Hepatocyte (in vitro differentiated cells): ENCODE data around the gene RAPGEF6. TPM values are rescaled to one million over a fixed set of nuclear protein-coding genes. Genes with fewer than 3 reads are reported as not detected.

Experiments used
- DNase-seq: peaks from one replicate; pipeline ENCODE4 v3.0.0-alpha.2; 2016; ENCODE audit warnings: low spot score
- H2AFZ ChIP-seq: fragments of 200-600 bp; sonication (generic); 2 replicates; pipeline ENCODE4 v1.6.0; 2016; ENCODE audit warnings: antibody characterized with exemption, mild to moderate bottlenecking
- H3K27ac ChIP-seq: fragments of 200-600 bp; sonication (generic); 2 replicates; pipeline ENCODE4 v1.5.1; 2016; ENCODE audit warnings: mild to moderate bottlenecking
- H3K27me3 ChIP-seq: fragments of 200-600 bp; sonication (generic); 2 replicates; pipeline ENCODE4 v1.6.1; 2016
- H3K36me3 ChIP-seq: fragments of 200-600 bp; sonication (generic); replicated peaks from 2 replicates; pipeline ENCODE4 v1.5.1; 2016; ENCODE audit warnings: low read depth; ENCODE audit not compliant: insufficient read depth
- H3K4me1 ChIP-seq: fragments of 200-600 bp; sonication (generic); 2 replicates; pipeline ENCODE4 v1.5.1; 2016; ENCODE audit warnings: mild to moderate bottlenecking, moderate library complexity; ENCODE audit not compliant: insufficient read depth
- H3K4me2 ChIP-seq: fragments of 200-600 bp; sonication (generic); 2 replicates; pipeline ENCODE4 v1.6.0; 2016
- H3K4me3 ChIP-seq: fragments of 200-600 bp; sonication (generic); 2 replicates; pipeline ENCODE4 v1.5.1; 2016; ENCODE audit warnings: mild to moderate bottlenecking
- H3K79me2 ChIP-seq: fragments of 200-600 bp; sonication (generic); 2 replicates; pipeline ENCODE4 v1.6.0; 2017; ENCODE audit warnings: mild to moderate bottlenecking
- H3K9me2 ChIP-seq: fragments of 200-600 bp; sonication (generic); replicated peaks from 2 replicates; pipeline ENCODE4 v1.6.0; 2017; ENCODE audit warnings: mild to moderate bottlenecking; ENCODE audit not compliant: insufficient read depth
- H3K9me3 ChIP-seq: fragments of 200-600 bp; sonication (generic); 2 replicates; pipeline ENCODE4 v1.5.1; 2016; ENCODE audit warnings: low read depth, mild to moderate bottlenecking
- H4K20me1 ChIP-seq: fragments of 200-600 bp; sonication (generic); 2 replicates; pipeline ENCODE4 v1.6.0; 2016; ENCODE audit warnings: mild to moderate bottlenecking; ENCODE audit not compliant: insufficient read depth, poor library complexity, severe bottlenecking
- EZH2 ChIP-seq: fragments of 200-600 bp; sonication (generic); IDR thresholded peaks from 2 replicates; pipeline ENCODE4 v1.6.1; 2016; ENCODE audit warnings: antibody characterized with exemption, mild to moderate bottlenecking, borderline replicate concordance
- EZH2phosphoT487 ChIP-seq: fragments of 200-600 bp; sonication (generic); IDR thresholded peaks from one replicate; pipeline ENCODE4 v1.6.1; 2018; ENCODE audit warnings: antibody characterized with exemption, mild to moderate bottlenecking, low read depth, moderate library complexity; ENCODE audit not compliant: unreplicated experiment, severe bottlenecking
- WGBS: methylation state at CpG from one replicate; pipeline ENCODE4 v1.1.6; 2016; ENCODE audit warnings: low lambda C conversion rate; ENCODE audit errors: missing lambda C conversion rate; 5-methylcytosine and 5-hydroxymethylcytosine counted together
- polyA plus RNA-seq: library from polyadenylated mRNA; unstranded; fragments of >200 nt; fragmentation: Nextera tagmentation; extraction: Ambion mirVana; gene quantifications from 2 replicates; pipeline ENCODE4 v1.2.1, GENCODE V29; 2016
- total RNA-seq: library from RNA; depleted of rRNA; stranded (reverse); fragments of >200 nt; gene quantifications from 2 replicates; pipeline ENCODE4 v1.2.3, GENCODE V29; 2014
- TF ChIP-seq, protein P1 (sequence below): fragments of 200-600 bp; sonication (generic); IDR thresholded peaks from 2 replicates; pipeline ENCODE4 v1.5.1; 2016; ENCODE audit warnings: antibody characterized with exemption, mild to moderate bottlenecking; ENCODE audit not compliant: poor library complexity

The RAPGEF6 gene
- total and polyA plus RNA-seq, 2 experiments from 2014 or later: 4.7 to 13.3 TPM

DNA sequence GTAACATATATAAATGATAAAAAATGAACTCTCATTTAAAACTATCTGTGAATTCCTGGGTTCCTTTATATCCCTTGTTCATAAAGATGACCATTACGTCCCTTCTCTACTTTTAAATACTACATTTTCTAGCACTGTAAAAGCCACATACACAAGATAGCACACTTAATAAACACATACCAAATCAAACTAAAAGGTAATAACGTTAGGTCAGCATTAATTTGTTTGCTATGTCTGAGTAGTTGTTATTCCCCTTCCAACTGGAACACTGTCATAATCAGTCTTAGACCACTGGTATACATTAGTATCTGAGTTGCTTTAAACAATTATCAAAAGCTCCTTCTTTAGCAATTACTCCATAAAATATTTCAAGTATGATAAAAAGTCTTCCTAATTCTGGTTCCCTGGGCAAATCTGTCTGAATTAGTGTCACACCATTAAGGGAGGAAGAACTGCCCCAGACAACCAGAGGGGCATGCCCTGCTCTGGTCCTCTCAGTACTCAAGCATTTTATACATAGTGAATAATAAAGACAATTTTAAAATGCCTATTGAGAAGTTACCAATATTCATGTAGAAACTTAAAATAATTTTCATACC lies 98.1 kb downstream of the RAPGEF6 start:
- Histone ChIP-seq H3K79me2 (no peaks in the 10 kb centered on the region), H3K4me2 (no peak overlapping the region), H2AFZ (no peak overlapping the region), H3K4me1 (no peaks in the 10 kb centered on the region), H3K27me3 (no peaks in the 10 kb centered on the region), H4K20me1 (no peaks in the 10 kb centered on the region), H3K36me3 (no peaks in the 10 kb centered on the region), H3K4me3 (no peak overlapping the region), H3K9me3 (no peaks in the 10 kb centered on the region), H3K27ac (no peak overlapping the region), H3K9me2 (no peaks in the 10 kb centered on the region)
- DNase-seq: no peak
- 85% methylated on average over 2 of the region's 2 CpGs for WGBS
- TF ChIP-seq, protein P1, sequence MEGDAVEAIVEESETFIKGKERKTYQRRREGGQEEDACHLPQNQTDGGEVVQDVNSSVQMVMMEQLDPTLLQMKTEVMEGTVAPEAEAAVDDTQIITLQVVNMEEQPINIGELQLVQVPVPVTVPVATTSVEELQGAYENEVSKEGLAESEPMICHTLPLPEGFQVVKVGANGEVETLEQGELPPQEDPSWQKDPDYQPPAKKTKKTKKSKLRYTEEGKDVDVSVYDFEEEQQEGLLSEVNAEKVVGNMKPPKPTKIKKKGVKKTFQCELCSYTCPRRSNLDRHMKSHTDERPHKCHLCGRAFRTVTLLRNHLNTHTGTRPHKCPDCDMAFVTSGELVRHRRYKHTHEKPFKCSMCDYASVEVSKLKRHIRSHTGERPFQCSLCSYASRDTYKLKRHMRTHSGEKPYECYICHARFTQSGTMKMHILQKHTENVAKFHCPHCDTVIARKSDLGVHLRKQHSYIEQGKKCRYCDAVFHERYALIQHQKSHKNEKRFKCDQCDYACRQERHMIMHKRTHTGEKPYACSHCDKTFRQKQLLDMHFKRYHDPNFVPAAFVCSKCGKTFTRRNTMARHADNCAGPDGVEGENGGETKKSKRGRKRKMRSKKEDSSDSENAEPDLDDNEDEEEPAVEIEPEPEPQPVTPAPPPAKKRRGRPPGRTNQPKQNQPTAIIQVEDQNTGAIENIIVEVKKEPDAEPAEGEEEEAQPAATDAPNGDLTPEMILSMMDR: no peak
- TF ChIP-seq EZH2: no peak
- TF ChIP-seq EZH2phosphoT487: no peak

DNA sequence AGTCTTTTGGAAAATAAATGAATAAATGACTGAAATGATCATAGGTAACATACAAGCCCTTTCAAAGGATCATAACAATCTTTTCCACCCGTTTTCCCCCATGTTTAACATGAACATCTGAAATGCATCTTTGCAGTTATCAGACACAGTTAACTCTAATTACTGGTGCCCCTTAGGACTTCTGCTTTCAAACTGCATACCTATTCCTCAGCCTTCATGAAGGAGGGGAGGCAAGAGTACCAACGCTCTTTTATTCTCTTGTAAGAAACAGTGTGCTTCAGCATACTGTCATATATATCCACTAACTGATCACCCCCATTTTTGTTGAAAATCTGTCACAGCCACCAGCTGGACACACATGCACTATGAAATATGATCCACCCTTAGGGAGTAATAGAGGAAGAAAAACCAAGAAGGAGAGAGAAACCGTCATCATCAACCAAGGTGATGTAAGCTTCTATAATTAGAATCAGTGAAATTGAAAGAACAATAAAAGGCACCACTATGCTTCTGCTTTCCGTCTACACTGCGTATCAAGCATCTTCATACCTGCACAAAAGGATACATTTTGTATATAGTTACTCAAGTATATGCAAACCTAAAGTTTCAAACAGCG lies 98.7 kb downstream of the RAPGEF6 start:
- Histone ChIP-seq H3K27me3 (no peaks in the 10 kb centered on the region), H3K27ac (no peak overlapping the region), H3K4me2 (no peak overlapping the region), H3K4me3 (no peak overlapping the region), H4K20me1 (no peaks in the 10 kb centered on the region), H3K9me3 (no peaks in the 10 kb centered on the region), H3K36me3 (no peaks in the 10 kb centered on the region), H3K9me2 (no peaks in the 10 kb centered on the region), H3K79me2 (no peaks in the 10 kb centered on the region), H3K4me1 (no peaks in the 10 kb centered on the region), H2AFZ (no peak overlapping the region)
- WGBS: 74% methylated on average over 6 of the region's 6 CpGs
- DNase-seq: no peak
- TF ChIP-seq, protein P1: no peak
- TF ChIP-seq EZH2 (no peak), EZH2phosphoT487 (no peak)

DNA sequence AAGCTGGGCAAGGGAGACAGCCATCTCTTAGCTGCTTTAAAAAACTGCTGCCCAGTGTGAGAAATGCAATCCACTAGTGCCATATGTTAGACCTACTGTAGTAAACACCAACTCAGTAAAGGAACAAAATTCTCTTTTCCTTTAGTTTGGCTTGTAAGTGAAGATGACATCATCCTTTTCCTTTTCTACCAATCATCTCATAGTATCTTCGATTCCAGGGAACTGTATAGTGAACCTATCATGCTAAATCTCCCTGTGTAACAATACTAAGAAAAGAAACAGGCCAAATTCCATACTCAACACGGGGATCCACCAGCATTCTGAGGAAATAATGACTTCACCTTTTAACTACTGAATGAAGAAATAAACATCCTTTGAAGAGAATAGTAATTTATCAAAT lies 100.1 kb downstream of the RAPGEF6 start:
- H3K4me1 ChIP-seq: no peaks in the 10 kb centered on the region
- no peaks in the 10 kb centered on the region for H3K36me3 ChIP-seq
- H3K79me2 ChIP-seq: no peaks in the 10 kb centered on the region
- H3K27ac ChIP-seq: no peak overlapping the region
- no peaks in the 10 kb centered on the region for H3K27me3 ChIP-seq
- no peak for DNase-seq
- H3K9me2 ChIP-seq: no peaks in the 10 kb centered on the region
- H3K4me3 ChIP-seq: no peak overlapping the region
- H3K4me2 ChIP-seq: no peak overlapping the region
- 70% methylated on average over 2 of the region's 2 CpGs for WGBS
- TF ChIP-seq, protein P1: no peak
- TF ChIP-seq EZH2phosphoT487 (no peak), EZH2 (no peak)
- no peak overlapping the region for H2AFZ ChIP-seq
- H3K9me3 ChIP-seq: no peaks in the 10 kb centered on the region
- H4K20me1 ChIP-seq: no peaks in the 10 kb centered on the region
